ENCODE measurements around the gene RACK1.

- TF ChIP-seq POLR2A (IDR thresholded peaks at IDR 0.05; ENCODE audit: low read depth, low read length) (no peak), TAF1 (IDR thresholded peaks at IDR 0.05; ENCODE audit: borderline replicate concordance, low read depth, low read length) (no peak), POLR2AphosphoS5 (IDR thresholded peaks at IDR 0.05; ENCODE audit: low read depth, low read length) (no peak)
Measured at GRCh38 chr5:181221792-181222629, 21.7 kb downstream of the RACK1 start.
